GM12891 (cell line): ENCODE results near the gene TAP2.

ENCODE experiments used
- DNase-seq: peaks from one replicate; pipeline ENCODE4 v3.0.0; 2011; ENCODE audit warnings: low spot score; ENCODE audit not compliant: insufficient read length
- FAIRE-seq: peaks from 2 replicates; lab custom pipeline; 2011; peaks lifted over from hg19 to GRCh38; lab: Jason Lieb, UNC
- PAX5 ChIP-seq: IDR thresholded peaks from 2 replicates; pipeline ENCODE4 v1.6.1; 2011; ENCODE audit warnings: low read length, moderate library complexity, mild to moderate bottlenecking; ENCODE audit not compliant: insufficient read depth, severe bottlenecking
- POLR2A ChIP-seq: IDR thresholded peaks from 2 replicates; pipeline ENCODE4 v1.6.1; 2011; ENCODE audit warnings: low read depth, low read length, control low read depth
- POLR2AphosphoS5 ChIP-seq: IDR thresholded peaks from 2 replicates; pipeline ENCODE4 v1.6.1; 2011; ENCODE audit warnings: low read depth, low read length, control low read depth
- POU2F2 ChIP-seq: IDR thresholded peaks from 2 replicates; pipeline ENCODE4 v1.6.1; 2011; ENCODE audit warnings: low read depth, mild to moderate bottlenecking, control low read depth, low read length, moderate library complexity
- SPI1 ChIP-seq: IDR thresholded peaks from 2 replicates; pipeline ENCODE4 v1.6.1; 2011; ENCODE audit warnings: low read depth, low read length, control low read depth
- TAF1 ChIP-seq: IDR thresholded peaks from 2 replicates; pipeline ENCODE4 v1.6.1; 2011; ENCODE audit warnings: low read depth, low read length, control low read depth

Gene TAP2

GRCh38 chr6:32868257-32868788 is 29.8 kb upstream of the TAP2 start:
- DNase-seq, result no peak
- TF ChIP-seq TAF1, result no peak
- TF ChIP-seq SPI1, result no peak
- TF ChIP-seq POLR2AphosphoS5, result no peak
- no peak for TF ChIP-seq POU2F2
- TF ChIP-seq PAX5, result no peak
- no peak for TF ChIP-seq POLR2A
- FAIRE-seq, result peak; percentile 94

GRCh38 chr6:32867554-32868256 is 29.2 kb upstream of the TAP2 start:
- no peak for TF ChIP-seq PAX5
- no peak for TF ChIP-seq POLR2A
- TF ChIP-seq POU2F2, result no peak
- TF ChIP-seq TAF1, result no peak
- no peak for TF ChIP-seq POLR2AphosphoS5
- TF ChIP-seq SPI1, result no peak
- DNase-seq (no peak), FAIRE-seq (no peak)

GRCh38 chr6:32867022-32867477 is 28.5 kb upstream of the TAP2 start:
- DNase-seq (no peak), FAIRE-seq (no peak)
- TF ChIP-seq SPI1 (peak; percentile 73), TAF1 (no peak; the same call in 1 of the 2 replicates), PAX5 (no peak)

GRCh38 chr6:32865724-32866443 is 27.3 kb upstream of the TAP2 start:
- DNase-seq, result no peak
- FAIRE-seq, result peak; percentile 74
- no peak for TF ChIP-seq POLR2A
- no peak for TF ChIP-seq PAX5
- TF ChIP-seq POLR2AphosphoS5, result no peak
- no peak for TF ChIP-seq POU2F2
- no peak for TF ChIP-seq TAF1
- no peak for TF ChIP-seq SPI1

GRCh38 chr6:32862725-32863124 is 24.2 kb upstream of the TAP2 start:
- TF ChIP-seq POU2F2 (no peak), POLR2A (no peak), SPI1 (no peak), POLR2AphosphoS5 (no peak), PAX5 (no peak), TAF1 (no peak)
- FAIRE-seq, result no peak

GRCh38 chr6:32860674-32861073 is 22.1 kb upstream of the TAP2 start:
- DNase-seq (no peak), FAIRE-seq (no peak)
- no peak for TF ChIP-seq POU2F2
- no peak for TF ChIP-seq POLR2A
- no peak for TF ChIP-seq POLR2AphosphoS5
- no peak for TF ChIP-seq TAF1
- TF ChIP-seq SPI1, result no peak
- TF ChIP-seq PAX5, result no peak

More at GRCh38 chr6:32862725-32863124, 24.2 kb upstream of the TAP2 start:
- DNase-seq, result no peak

GRCh38 chr6:32858194-32858593 is 19.7 kb upstream of the TAP2 start:
- no peak for TF ChIP-seq SPI1
- TF ChIP-seq POU2F2, result no peak
- no peak for TF ChIP-seq POLR2A
- TF ChIP-seq PAX5, result no peak
- no peak for TF ChIP-seq POLR2AphosphoS5
- TF ChIP-seq TAF1, result no peak

GRCh38 chr6:32857156-32857891 is 18.8 kb upstream of the TAP2 start:
- no peak for TF ChIP-seq POLR2AphosphoS5
- no peak for TF ChIP-seq TAF1
- no peak for TF ChIP-seq PAX5
- no peak for TF ChIP-seq POLR2A
- TF ChIP-seq POU2F2, result no peak
- no peak for TF ChIP-seq SPI1
- FAIRE-seq (no peak), DNase-seq (no peak)

More at GRCh38 chr6:32858194-32858593, 19.7 kb upstream of the TAP2 start:
- FAIRE-seq, result no peak
- DNase-seq, result no peak
